Mammary epithelial cell (primary cell): ENCODE data around the gene MAPK8IP3.

Source experiments
- CTCF ChIP-seq, 2 donors: IDR thresholded peaks in 1 of 2; conservative IDR thresholded peaks in 1 of 2; 2 replicates each; pipeline ENCODE4 v1.5.1; 2011 to 2012; ENCODE audit warnings: inconsistent platforms in 2 of 2, low read length in 2 of 2, mild to moderate bottlenecking in 2 of 2, control low read depth in 1 of 2, low read depth in 1 of 2; ENCODE audit not compliant: insufficient read depth in 1 of 2; ENCODE audit errors: extremely low read depth in 1 of 2
- EZH2 ChIP-seq: IDR thresholded peaks from 2 replicates; pipeline ENCODE4 v1.6.1; 2012; ENCODE audit warnings: low read length, inconsistent platforms, borderline replicate concordance

GRCh38 chr16:1810106-1810505, 104.1 kb downstream of the MAPK8IP3 start:
- TF ChIP-seq CTCF (conservative IDR thresholded peaks at IDR 0.05 in 1 of 2, IDR thresholded peaks at IDR 0.05 in 1 of 2; ENCODE audit: extremely low read depth in 1 of 2, insufficient read depth in 1 of 2, low read depth in 1 of 2, low read length in 2 of 2) (no peak), EZH2 (no peak)
